ENCODE results near the gene ELFN2. TPM values are rescaled to one million over a fixed set of nuclear protein-coding genes. Genes with fewer than 3 reads are reported as not detected.

Gene ELFN2
- polyA plus RNA-seq, 1 donor from 2014 or later = 4.4 TPM

DNA sequence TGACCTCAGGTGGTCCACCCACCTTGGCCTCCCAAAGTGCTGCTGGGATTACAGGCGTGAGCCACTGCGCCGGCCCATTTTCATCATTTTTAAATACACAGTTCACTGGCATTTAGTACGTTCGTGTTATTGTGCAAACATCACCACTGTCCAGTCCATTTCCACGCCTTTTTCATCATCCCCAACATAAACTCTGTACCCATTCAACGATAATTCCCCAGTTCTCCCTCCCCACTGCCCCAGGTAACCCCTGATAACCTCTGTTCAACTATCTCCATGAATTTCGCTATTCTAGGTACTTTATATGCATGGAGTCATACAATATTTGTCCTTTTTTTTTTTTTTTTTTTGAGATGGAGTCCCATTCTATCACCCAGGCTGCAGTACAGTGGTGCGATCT, 18.2 kb upstream of the ELFN2 start:
- TF ChIP-seq MXI1 (conservative IDR thresholded peaks at IDR 0.05; ENCODE audit: poor library complexity, severe bottlenecking) (no peak), SMC3 (conservative IDR thresholded peaks at IDR 0.05; ENCODE audit: poor library complexity) (no peak), RAD21 (conservative IDR thresholded peaks at IDR 0.05) (no peak), POLR2AphosphoS5 (IDR thresholded peaks at IDR 0.05) (no peak), EP300 (conservative IDR thresholded peaks at IDR 0.05; ENCODE audit: poor library complexity, severe bottlenecking) (no peak), EZH2 (IDR thresholded peaks at IDR 0.05; ENCODE audit: borderline replicate concordance, insufficient read depth, low read length, poor library complexity, severe bottlenecking) (no peak), TAF1 (IDR thresholded peaks at IDR 0.05; ENCODE audit: low read depth) (no peak), CTCF (IDR thresholded peaks at IDR 0.05; ENCODE audit: poor library complexity, severe bottlenecking) (no peak)
- TF ChIP-seq, protein P1, sequence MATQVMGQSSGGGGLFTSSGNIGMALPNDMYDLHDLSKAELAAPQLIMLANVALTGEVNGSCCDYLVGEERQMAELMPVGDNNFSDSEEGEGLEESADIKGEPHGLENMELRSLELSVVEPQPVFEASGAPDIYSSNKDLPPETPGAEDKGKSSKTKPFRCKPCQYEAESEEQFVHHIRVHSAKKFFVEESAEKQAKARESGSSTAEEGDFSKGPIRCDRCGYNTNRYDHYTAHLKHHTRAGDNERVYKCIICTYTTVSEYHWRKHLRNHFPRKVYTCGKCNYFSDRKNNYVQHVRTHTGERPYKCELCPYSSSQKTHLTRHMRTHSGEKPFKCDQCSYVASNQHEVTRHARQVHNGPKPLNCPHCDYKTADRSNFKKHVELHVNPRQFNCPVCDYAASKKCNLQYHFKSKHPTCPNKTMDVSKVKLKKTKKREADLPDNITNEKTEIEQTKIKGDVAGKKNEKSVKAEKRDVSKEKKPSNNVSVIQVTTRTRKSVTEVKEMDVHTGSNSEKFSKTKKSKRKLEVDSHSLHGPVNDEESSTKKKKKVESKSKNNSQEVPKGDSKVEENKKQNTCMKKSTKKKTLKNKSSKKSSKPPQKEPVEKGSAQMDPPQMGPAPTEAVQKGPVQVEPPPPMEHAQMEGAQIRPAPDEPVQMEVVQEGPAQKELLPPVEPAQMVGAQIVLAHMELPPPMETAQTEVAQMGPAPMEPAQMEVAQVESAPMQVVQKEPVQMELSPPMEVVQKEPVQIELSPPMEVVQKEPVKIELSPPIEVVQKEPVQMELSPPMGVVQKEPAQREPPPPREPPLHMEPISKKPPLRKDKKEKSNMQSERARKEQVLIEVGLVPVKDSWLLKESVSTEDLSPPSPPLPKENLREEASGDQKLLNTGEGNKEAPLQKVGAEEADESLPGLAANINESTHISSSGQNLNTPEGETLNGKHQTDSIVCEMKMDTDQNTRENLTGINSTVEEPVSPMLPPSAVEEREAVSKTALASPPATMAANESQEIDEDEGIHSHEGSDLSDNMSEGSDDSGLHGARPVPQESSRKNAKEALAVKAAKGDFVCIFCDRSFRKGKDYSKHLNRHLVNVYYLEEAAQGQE (IDR thresholded peaks at IDR 0.05; ENCODE audit: borderline replicate concordance) = no peak
- Histone ChIP-seq H3K9me3 (ENCODE audit: low read length) (no peaks in the 10 kb centered on the region), H4K20me1 (ENCODE audit: insufficient read depth) (no peaks in the 10 kb centered on the region)

GRCh38 chr22:37443977-37444376, 16.7 kb upstream of the ELFN2 start:
- H3K27me3 ChIP-seq (ENCODE audit: insufficient read depth, low read depth, low read length) = no peaks in the 10 kb centered on the region
- H3K9me2 ChIP-seq (ENCODE audit: insufficient read depth, low read length) = no peaks in the 10 kb centered on the region
- H3K27ac ChIP-seq (ENCODE audit: low read length) = no peak overlapping the region
- H4K20me1 ChIP-seq (ENCODE audit: insufficient read depth) = no peaks in the 10 kb centered on the region
- H3F3A ChIP-seq (ENCODE audit: insufficient read depth, low read length, poor library complexity, severe bottlenecking) = no peaks in the 10 kb centered on the region
- no peak overlapping the region for H3K9ac ChIP-seq (ENCODE audit: low read length)
- no peak overlapping the region for H3K4me3 ChIP-seq (ENCODE audit: low read length)
- TF ChIP-seq MXI1 (conservative IDR thresholded peaks at IDR 0.05; ENCODE audit: poor library complexity, severe bottlenecking) = no peak
- no peak for TF ChIP-seq EZH2 (IDR thresholded peaks at IDR 0.05; ENCODE audit: borderline replicate concordance, insufficient read depth, low read length, poor library complexity, severe bottlenecking)
- H2AFZ ChIP-seq (ENCODE audit: low read depth, low read length) = no peak overlapping the region
- no peaks in the 10 kb centered on the region for H3K79me2 ChIP-seq (replicated peaks; ENCODE audit: insufficient read depth, low read length)
- no peaks in the 10 kb centered on the region for H3K9me3 ChIP-seq (ENCODE audit: low read length)
- H3K36me3 ChIP-seq (ENCODE audit: insufficient read depth, low read length) = no peaks in the 10 kb centered on the region
- H3K4me2 ChIP-seq (ENCODE audit: low read length) = no peak overlapping the region

More for the DNA sequence above, 18.2 kb upstream of the ELFN2 start:
- H3K4me3 ChIP-seq (ENCODE audit: low read length) = no peak overlapping the region
- no peak overlapping the region for H2AFZ ChIP-seq (ENCODE audit: low read depth, low read length)
- no peaks in the 10 kb centered on the region for H3K36me3 ChIP-seq (ENCODE audit: insufficient read depth, low read length)
- H3K79me2 ChIP-seq (replicated peaks; ENCODE audit: insufficient read depth, low read length) = no peaks in the 10 kb centered on the region
- H3F3A ChIP-seq (ENCODE audit: insufficient read depth, low read length, poor library complexity, severe bottlenecking) = no peaks in the 10 kb centered on the region
- H3K27ac ChIP-seq (ENCODE audit: low read length) = no peak overlapping the region
- no peaks in the 10 kb centered on the region for H3K27me3 ChIP-seq (ENCODE audit: insufficient read depth, low read depth, low read length)
- no peak overlapping the region for H3K4me2 ChIP-seq (ENCODE audit: low read length)
- H3K9me2 ChIP-seq (ENCODE audit: insufficient read depth, low read length) = no peaks in the 10 kb centered on the region
- H3K9ac ChIP-seq (ENCODE audit: low read length) = no peak overlapping the region

DNA sequence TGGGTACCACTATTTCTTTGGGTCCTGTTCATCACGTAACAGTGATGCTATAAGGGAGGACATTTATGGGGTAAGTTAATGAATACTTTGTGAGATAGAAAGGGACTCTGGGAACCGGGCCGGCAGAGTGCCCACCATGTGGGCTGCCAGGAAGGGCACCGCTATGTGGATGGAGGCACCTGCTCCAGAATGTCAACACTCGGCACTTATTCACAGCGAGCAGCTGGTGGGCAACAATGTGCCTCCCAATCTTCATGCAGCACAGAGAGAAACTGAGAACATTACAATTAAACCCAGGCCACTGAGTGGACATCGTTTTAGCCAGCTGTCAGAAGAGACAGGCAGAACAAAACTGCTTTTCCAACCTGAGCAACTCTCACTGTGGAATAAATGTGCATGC, 15.8 kb upstream of the ELFN2 start:
- no peaks in the 10 kb centered on the region for H4K20me1 ChIP-seq (ENCODE audit: insufficient read depth)

More for the DNA sequence above, 15.8 kb upstream of the ELFN2 start:
- no peak for TF ChIP-seq SMC3 (conservative IDR thresholded peaks at IDR 0.05; ENCODE audit: poor library complexity)
- TF ChIP-seq, protein P1 (IDR thresholded peaks at IDR 0.05; ENCODE audit: borderline replicate concordance) = no peak
- no peak for TF ChIP-seq CTCF (IDR thresholded peaks at IDR 0.05; ENCODE audit: poor library complexity, severe bottlenecking)
- no peak for TF ChIP-seq POLR2AphosphoS5 (IDR thresholded peaks at IDR 0.05)
- TF ChIP-seq MXI1 (conservative IDR thresholded peaks at IDR 0.05; ENCODE audit: poor library complexity, severe bottlenecking) = no peak
- no peak for TF ChIP-seq EP300 (conservative IDR thresholded peaks at IDR 0.05; ENCODE audit: poor library complexity, severe bottlenecking)
- no peak for TF ChIP-seq RAD21 (conservative IDR thresholded peaks at IDR 0.05)
- no peak for TF ChIP-seq TAF1 (IDR thresholded peaks at IDR 0.05; ENCODE audit: low read depth)
- TF ChIP-seq EZH2 (IDR thresholded peaks at IDR 0.05; ENCODE audit: borderline replicate concordance, insufficient read depth, low read length, poor library complexity, severe bottlenecking) = no peak
- no peak overlapping the region for H3K9ac ChIP-seq (ENCODE audit: low read length)
- no peak overlapping the region for H2AFZ ChIP-seq (ENCODE audit: low read depth, low read length)
- no peaks in the 10 kb centered on the region for H3K79me2 ChIP-seq (replicated peaks; ENCODE audit: insufficient read depth, low read length)
- no peaks in the 10 kb centered on the region for H3K27me3 ChIP-seq (ENCODE audit: insufficient read depth, low read depth, low read length)
- no peak overlapping the region for H3K4me2 ChIP-seq (ENCODE audit: low read length)
- H3K9me3 ChIP-seq (ENCODE audit: low read length) = no peaks in the 10 kb centered on the region
- H3K4me3 ChIP-seq (ENCODE audit: low read length) = no peak overlapping the region
- H3F3A ChIP-seq (ENCODE audit: insufficient read depth, low read length, poor library complexity, severe bottlenecking) = no peaks in the 10 kb centered on the region
- no peaks in the 10 kb centered on the region for H3K36me3 ChIP-seq (ENCODE audit: insufficient read depth, low read length)
- H3K9me2 ChIP-seq (ENCODE audit: insufficient read depth, low read length) = no peaks in the 10 kb centered on the region
- H3K27ac ChIP-seq (ENCODE audit: low read length) = no peak overlapping the region

Measured in neural cell (in vitro differentiated cells).